Stimulated activated CD8-positive, alpha-beta memory T cell treated with anti-CD3 and anti-CD28 coated beads, Interleukin-4, amount 100 ng/mL, for 4 hours (primary cell): ENCODE measurements around the gene C12orf54.
"Not testable (repeated sequence)": the region's sequence is repeated elsewhere in the genome, so short reads cannot be mapped to it uniquely, and the experiment has no call there.

Source experiments
- DNase-seq, 2 donors: peaks; one replicate each; pipeline ENCODE4 v3.0.0-alpha.2; 2020; ENCODE audit warnings: low read depth in 2 of 2, low spot score in 1 of 2

The C12orf54 gene

DNA sequence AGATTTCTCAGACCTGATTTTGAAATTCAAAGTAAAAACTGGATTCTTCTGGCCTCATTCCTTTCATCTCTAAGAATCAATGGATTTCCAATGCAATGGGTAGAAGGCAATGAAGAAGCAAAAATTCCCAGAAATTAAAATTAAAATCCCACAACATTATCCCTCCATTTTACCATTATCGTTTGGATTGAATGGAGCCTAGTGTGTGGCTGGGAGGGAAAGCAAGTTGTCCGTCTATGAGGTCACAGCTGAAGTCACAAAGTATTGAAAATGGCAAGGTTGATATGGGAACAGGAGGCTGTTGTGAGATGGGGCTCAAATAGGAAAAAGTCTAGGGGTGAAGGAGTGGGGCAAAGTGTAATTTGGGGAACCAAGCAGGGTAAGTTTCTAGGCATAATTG lies at the start of gene C12orf54:
Gene C12orf54 (plus strand): TSS at position 301 of the 400 bp plus-strand sequence. CDS start 799 bp downstream, outside the sequence.
- no peak for DNase-seq

- not testable (repeated sequence) for DNase-seq
These were observed 48.3 kb upstream of the C12orf54 start for GRCh38 chr12:48434016-48434415.

- no peak for DNase-seq
These were observed 41.2 kb upstream of the C12orf54 start for GRCh38 chr12:48441069-48441468.

DNA sequence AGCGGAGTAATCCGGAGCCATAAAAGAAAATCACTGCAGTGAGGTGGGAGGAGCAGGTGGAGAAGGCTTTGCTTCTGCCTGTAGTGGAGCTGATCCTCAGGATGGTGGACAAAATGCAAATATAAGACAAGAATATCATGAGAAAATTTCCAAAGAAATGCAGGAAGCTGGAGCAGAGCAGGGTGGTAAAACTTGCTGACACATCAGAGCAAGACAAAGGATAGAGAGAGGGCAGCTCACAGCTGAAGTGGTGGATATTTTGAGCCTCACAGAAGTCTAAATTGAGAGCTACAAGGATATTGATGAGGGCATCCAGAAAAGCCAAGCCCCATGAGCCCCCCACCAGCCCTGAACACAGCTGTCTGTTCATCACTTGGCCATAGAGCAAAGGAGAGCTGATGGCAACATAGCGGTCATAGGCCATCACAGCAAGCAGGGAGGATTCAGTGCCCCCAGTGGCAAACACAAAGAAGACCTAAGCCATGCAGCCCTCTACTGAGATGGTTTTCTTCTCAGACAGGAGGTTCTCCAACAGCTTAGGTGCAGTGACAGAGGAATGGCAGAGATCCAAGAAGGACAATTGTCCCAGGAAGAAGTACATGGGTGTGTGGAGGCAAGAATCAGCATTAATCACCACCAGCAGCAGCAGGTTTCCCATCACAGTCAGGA lies 40.0 kb upstream of the C12orf54 start:
- DNase-seq: no peak

GRCh38 chr12:48445538-48445937 lies 36.8 kb upstream of the C12orf54 start:
- no peak for DNase-seq

DNA sequence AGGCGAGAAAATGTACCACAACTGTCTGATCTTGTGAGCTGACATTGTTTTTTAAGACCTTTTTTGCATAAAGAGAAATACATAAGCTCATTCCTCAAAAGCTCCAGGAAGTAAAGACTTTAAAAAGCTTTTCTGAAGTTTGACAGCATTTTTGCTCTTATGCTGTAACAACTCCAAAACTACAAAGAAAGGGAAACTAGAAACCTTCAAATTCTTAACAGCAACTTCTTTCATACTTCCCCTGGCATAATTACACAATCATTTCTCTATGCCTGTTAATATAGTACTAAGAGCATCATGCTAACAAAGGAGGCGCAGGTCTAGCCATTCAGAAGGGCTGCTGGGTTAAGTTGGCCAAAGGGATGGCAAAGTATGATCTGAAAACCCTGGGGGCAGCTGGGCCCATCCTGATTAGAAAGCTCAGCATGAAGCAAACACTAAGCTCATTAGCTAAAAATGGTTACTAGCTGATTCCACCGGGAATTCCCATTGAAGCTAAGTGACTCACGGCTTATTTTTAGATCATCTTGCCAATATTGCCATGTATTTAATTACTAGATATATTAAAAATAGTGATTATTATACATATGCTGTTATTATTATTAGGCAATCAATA lies 36.0 kb upstream of the C12orf54 start:
- DNase-seq: no peak

- no peak for DNase-seq
These were observed 34.5 kb upstream of the C12orf54 start for GRCh38 chr12:48447755-48448154.

DNA sequence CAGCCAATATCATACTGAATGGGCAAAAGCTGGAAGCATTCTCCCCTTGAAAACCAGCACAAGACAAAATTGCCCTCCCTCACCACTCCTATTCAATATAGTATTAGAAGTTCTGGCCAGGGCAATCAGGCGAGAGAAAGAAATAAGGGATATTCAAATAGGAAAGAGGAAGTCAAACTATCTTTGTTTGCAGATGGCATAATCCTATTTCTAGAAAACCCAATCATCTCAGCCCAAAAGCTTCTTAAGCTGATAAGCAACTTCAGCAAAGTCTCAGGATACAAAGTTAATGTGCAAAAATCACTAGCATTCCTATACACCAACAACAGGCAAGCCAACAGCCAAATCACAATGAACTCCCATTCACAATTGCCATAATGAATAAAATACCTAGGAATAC lies 30.9 kb upstream of the C12orf54 start:
- DNase-seq: no peak

- DNase-seq: not testable (repeated sequence)
These were observed 29.3 kb upstream of the C12orf54 start for GRCh38 chr12:48452961-48453360.

- no peak for DNase-seq
These were observed 27.6 kb upstream of the C12orf54 start for GRCh38 chr12:48454667-48455066.

DNA sequence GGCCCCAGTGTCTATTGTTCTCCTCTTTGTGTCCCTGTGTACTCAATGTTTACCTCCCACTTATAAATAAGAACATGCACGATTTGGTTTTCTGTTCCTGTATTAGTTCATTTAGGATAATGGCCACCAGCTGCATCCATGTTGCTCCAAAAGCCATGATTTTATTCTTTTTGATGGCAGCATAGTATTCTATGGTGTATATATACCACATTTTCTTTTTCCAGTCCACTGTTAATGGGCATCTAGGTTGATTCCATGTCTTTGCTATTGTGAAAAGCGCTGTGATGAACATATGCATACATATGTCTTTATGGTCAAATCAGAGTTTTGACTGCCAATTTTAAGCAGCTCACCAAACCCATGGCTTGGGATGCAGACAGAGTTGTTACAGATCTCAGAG lies 27.2 kb upstream of the C12orf54 start:
- DNase-seq: no peak

- no peak for DNase-seq
These were observed 23.0 kb upstream of the C12orf54 start for GRCh38 chr12:48459259-48459658.

DNA sequence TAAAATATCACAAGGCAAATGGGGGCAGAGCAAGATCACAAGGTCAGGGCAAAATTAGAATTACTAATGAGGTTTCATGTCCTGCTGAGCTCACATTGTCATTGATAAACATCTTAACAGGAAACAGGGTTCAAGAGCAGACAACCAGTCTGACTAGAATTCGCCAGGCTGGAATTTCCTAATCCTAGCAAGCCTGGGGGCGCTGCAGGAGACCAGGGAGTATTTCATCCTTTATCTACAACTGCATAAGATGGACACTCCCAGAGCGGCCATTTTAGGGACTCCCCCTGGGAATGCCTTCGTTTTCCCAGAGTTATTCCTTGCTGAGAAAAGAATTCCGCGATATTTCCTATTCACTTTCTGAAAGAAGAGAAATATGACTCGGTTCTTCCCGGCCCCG lies 13.3 kb upstream of the C12orf54 start:
- not testable (repeated sequence) for DNase-seq

DNA sequence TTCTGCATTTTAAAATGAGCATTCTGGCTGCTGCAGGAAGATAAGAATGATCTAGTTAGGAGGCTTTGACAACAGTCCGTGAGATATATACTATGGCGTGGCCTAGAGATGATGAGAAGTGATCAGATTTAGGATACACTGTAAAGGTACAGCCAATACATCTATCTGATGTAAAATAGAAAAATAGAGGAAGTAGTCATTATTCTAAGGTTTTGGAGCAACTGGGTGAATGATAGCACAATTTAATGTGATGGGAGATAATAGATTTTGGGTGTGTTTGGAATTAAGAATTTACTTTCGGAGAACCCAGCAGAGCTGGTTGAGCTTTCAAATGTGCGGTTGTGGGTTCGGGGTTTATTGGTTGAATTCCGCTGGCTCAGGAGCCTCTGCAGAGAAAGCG lies 10.0 kb upstream of the C12orf54 start, which contains the start of gene ANP32D:
Gene ANP32D (plus strand): TSS at position 301 of the 400 bp plus-strand sequence. CDS start 106 bp downstream, outside the sequence.
- DNase-seq: no peak

- DNase-seq: no peak
These were observed 9.2 kb upstream of the C12orf54 start for GRCh38 chr12:48473061-48473460.

DNA sequence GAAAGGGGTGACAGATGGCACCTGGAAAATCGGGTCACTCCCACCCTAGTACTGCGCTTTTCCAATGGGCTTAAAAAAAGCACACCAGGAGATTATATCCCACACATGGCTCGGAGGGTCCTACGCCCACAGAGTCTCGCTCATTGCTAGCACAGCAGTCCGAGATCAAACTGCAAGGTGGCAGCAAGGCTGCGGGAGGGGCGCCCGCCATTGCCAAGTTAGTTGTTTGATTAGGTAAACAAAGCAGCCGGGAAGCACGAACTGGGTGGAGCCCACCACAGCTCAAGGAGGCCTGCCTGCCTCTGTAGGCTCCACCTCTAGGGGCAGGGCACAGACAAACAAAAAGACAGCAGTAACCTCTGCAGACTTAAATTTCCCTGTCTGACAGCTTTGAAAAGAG lies 7.8 kb upstream of the C12orf54 start:
- DNase-seq: not testable (repeated sequence)

DNA sequence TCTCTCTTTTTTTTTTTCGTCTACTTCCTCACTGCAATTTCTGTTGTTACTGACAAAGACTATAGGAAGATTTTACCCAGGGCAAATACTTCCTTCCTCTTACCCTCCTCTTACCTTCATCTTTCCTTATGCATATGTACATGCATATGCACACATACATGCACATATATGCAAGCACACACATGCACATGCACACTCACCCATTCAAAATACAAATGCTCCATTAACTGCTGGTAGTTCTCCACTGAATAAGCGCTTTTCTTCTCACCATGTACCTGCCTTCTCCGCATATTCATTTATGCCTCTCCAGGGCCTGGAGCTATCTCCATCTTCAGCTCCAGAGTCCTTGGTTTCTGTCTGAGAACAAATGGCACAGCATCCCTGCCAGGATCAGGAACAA lies 632 bp downstream of the C12orf54 start:
- no peak for DNase-seq

DNA sequence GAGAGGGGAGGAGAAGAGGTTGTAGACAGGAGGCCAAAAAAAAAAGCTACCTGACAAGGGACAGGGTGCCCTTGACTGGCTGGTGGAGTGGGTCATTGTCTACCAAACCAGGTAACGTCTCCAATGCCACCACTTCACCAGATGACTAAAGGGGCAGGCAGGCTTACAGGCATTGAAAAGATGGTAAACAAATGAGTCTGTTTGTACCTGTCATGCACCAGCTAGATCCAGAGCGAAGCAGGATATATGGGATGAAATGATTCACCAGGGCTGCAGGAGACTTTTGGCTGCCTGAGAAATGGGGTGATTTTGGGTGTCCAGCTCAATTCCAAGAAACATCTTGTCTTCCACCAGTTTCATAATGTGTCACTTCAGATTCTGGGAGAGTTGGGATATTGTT lies 4.0 kb downstream of the C12orf54 start:
- no peak for DNase-seq

DNA sequence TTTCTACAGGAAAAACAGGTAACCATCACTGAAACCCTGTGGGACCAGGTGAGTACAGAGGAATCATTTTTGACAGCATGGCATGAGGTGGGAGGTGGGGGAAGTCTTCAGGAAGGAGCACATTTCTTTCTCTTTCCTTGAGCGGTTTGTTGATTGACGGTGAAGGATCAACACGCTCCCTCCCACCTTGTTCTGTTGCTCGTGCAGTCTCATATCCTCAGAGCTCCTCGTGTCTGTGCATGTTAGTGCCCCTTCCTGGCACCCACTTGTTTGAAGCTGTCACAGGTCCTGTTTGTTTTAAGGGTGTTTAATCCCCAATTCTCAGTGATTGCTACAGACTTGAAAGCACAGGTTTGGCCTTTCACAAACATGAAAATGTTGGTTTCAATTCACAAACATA lies 4.4 kb downstream of the C12orf54 start:
- no peak for DNase-seq

DNA sequence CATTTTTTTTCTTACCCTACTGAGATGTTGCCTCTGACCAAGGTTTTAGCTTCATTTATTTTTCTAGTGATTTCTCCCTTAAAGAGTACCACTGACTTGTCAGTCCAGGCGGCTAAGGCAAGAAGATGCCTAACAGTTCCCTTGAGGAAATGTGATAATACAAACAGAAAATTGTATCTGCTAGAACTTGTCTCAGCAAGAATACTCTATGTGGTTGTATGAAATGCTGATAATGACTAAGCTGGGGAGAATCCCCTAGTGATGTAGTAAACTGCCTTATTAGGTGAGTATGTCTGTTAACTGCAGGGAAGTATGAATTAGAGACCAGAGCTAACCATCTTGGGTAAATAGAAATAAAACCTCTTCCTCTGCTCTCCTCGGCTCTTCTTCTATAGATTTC lies 6.7 kb downstream of the C12orf54 start:
- no peak for DNase-seq

DNA sequence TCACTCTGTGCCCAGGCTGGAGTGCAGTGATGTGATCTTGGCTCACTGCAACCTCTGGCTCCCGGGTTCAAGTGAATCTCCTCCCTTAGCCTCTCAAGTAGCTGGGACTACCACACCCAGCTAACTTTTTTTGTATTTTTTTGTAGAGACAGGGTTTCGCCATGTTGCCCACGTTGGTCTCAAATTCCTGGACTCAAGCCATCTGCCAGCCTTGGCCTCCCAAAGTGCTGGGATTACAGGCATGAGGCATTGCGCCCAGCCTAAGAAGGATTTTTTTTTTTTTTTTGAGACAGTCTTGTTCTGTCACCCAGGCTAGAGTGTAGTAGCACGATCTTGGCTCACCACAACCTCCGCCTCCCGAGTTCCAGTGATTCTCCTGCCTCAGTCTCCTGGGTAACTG lies 7.2 kb downstream of the C12orf54 start:
- not testable (repeated sequence) for DNase-seq

DNA sequence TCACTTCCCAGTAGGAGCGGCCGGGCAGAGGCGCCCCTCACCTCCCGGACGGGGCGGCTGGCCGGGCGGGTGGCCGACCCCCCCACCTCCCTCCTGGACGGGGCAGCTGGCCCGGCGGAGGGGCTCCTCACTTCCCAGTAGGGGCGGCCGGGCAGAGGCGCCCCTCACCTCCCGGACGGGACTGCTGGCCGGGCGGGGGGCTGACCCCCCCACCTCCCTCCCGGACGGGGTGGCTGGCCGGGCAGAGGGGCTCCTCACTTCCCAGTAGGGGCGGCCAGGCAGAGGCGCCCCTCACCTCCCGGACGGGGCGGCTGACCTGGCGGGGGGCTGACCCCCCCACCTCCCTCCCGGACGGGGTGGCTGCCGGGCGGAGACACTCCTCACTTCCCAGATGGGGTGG lies 18.0 kb downstream of the C12orf54 start:
- DNase-seq: not testable (repeated sequence)

GRCh38 chr12:48506836-48507235 lies 24.5 kb downstream of the C12orf54 start:
- not testable (repeated sequence) for DNase-seq
